GM15510 (cell line): ENCODE results near the gene GDPD3.

Experiments used
- POLR2A ChIP-seq: IDR thresholded peaks from 3 replicates; pipeline ENCODE4 v1.6.1; 2011; ENCODE audit warnings: borderline replicate concordance; ENCODE audit not compliant: insufficient read length; ENCODE audit errors: extremely low read depth

The GDPD3 gene

DNA sequence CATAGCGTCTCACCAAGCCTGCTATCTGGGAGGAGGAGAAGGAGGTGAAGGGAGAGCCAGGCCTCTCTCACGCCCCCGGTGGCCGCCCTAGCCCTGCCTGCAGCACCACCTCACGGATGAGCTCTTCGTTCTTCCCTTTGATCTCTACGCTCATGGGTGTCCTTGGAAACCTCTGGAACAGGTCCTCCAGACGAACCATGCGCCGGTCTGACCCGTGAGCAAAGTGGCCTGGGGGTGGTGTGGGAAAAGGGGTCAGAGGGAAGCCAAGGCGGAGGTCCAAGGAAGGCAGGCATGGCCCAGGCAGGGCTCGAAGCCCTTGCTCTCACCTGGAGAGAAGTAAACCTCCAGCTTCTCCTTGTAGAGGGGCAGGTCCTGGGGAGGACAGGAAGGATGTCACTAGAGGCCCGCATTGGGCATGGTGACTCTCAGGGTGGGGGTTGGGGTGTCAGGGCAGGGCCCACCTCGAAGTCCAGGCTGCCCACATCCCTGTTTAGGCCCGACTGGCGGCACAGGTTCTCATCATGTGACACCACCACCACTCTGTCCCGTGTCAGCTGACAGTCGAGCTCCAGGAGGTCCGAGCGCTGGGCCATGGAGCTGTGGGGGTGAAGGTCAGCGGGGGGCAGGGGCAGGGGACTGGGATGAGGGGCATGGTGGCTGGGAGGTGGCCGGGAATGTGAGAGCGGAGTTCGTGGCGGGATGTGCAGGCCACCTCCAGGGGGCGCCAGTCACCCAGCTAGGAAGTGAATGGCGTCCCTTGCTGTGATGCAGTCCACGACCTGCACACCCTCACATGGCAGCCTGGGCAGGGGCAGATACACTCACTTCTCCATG, 923 bp downstream of the GDPD3 start:
- no peak for TF ChIP-seq POLR2A

GRCh38 chr16:30110661-30111060, 2.7 kb downstream of the GDPD3 start:
- no peak for TF ChIP-seq POLR2A

DNA sequence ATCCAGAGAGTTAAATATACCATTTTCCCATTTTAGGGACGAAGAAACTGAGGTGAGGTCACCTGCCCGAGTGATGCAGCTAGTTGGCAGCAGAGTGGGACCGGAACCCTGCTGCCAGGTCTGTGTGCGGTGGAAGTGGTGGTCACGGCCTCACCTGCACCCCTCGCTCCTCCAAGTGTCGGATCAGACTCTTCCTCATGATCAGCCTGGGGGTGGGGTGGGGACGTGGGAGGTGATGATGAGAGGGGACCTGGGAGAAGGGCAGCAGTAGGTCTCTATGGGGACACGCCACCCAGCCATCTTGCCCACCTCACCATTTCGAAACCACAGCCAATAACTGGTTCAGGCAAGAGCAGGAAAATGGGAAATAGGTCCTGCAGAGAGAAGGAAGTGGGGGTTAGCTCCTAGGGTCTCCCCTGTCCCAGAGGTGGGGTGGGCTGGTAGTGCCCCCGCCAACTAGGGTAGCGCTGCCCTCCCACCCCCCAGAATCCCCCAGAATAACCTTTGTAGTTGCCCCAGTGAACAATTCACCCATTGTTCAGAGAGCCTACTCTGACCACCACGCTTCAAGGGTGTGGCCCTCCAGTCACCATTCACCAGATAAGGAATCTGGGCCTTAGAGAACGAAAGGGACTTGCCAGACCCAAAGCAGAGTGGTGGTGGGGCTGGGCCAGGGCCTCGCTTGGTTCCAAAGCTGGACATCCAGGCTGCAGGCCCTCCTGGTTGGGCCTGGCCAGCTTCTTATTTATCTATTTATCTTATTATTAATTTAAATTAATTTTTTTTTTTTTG, 5.1 kb downstream of the GDPD3 start:
- no peak for TF ChIP-seq POLR2A

DNA sequence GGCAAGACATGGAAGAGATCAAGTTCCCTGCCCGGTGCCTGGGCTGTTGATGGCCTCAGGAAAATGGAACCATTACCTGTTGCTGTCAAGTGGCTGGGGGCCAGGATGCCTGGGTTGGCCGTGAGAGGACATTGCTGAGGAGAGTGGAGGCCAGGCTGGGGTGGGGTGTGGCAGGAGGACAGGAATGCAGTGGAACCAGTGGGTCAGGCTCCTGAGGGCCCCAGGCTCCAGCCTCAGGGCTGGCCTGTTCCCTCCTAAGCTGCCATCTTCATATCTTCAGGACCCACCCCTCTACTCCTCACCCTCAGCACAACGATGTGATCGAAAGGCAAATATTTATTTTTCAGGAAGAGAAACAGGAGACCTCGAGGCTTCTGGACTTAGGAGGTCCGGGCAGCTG, 8.8 kb downstream of the GDPD3 start:
- no peak for TF ChIP-seq POLR2A

GRCh38 chr16:30104090-30104489, 9.2 kb downstream of the GDPD3 start:
- TF ChIP-seq POLR2A, result no peak

GRCh38 chr16:30096862-30097563, 16.3 kb downstream of the GDPD3 start:
- no peak for TF ChIP-seq POLR2A

GRCh38 chr16:30096105-30096861, 17.1 kb downstream of the GDPD3 start, which contains the start of gene YPEL3:
Gene YPEL3 (minus strand): TSS chr16:30096213. CDS start chr16:30095482, 731 bp downstream.
- TF ChIP-seq POLR2A, result peak; percentile 72

GRCh38 chr16:30095166-30096078, 17.9 kb downstream of the GDPD3 start:
- TF ChIP-seq POLR2A, result no peak

- TF ChIP-seq POLR2A, result no peak
These were observed 18.7 kb downstream of the GDPD3 start for GRCh38 chr16:30094541-30095165.

DNA sequence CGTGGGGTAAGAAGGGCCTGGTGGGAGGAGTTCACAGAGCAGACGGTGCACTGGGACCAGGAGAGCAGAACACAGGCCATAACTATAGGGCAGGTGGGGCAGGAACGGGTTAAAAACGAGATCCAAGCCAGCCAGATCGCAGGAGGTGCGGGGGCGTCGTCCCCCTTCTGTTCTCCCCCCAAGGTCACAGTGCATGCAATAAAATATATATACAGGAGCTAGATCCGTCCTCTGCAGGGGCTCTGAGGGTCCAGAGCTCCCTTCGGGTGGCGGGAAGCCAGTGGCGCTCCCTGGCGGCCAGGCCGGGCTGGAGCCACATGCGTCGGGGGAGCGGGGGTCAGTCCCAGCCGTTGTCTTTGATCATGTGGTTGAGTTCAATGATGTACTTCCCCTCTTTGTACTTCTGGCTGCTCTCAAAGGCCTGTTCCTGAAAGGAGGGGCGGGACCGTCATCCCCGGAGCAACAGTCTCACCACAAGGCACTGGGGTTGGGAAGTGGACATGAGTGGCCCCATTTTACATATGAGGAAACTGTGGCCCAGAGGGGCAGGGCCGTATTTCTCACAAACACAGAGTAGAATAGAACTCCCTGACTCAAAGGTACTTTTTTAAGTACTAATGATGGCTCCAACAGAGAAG, 20.8 kb downstream of the GDPD3 start:
- TF ChIP-seq POLR2A, result peak; percentile 40

DNA sequence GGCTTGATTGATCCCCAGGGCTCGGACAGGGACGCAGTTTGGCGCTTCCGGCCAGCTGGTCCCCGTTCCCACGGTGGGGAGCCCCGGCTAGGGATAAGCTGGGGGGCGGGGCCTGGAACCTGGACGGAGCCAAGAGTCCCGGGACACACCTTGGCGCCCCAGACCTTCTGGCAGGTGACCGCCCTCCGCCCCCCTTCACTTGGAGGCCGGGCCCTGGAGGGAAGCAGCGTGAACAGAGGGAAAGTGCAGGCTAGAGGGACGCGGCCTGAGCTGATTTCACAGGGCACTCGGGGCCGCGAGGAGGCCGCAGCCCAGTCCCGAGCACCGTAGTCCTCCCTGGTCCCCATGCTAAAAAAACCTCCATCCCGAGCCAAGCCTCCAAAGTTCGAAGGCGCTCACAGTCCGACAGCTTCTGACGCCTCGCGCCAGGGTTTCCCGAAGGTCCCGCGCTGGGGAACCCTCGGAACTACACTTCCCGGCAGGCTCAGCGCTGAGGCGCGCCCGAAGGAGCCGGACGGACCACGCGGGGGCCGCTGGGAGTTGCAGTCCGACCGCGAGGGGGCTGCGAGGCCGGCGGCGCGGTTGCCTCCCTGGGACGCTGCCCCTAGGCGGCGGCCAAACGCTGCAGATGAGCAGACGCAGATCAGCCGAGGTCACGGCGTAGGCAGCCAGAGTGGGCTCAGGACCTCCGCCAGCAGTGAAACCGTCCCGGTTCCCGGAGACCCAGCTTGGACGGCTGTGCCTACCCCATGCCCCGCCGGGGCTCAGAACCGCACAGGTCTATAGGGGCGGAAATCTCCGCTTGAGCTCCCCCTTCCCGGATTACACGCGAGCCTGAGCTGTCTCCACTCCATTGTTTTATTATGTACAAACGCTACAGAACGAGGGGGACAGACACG, 21.6 kb downstream of the GDPD3 start, which contains the start of gene TBX6:
TBX6 (minus strand) TSS at position 451 of the 899 bp plus-strand sequence. CDS start 731 bp downstream, outside the sequence.
- peak; percentile 76 for TF ChIP-seq POLR2A

GRCh38 chr16:30090610-30091331, 22.6 kb downstream of the GDPD3 start:
- TF ChIP-seq POLR2A, result no peak
